Smooth muscle cell (in vitro differentiated cells): ENCODE results near the gene HSF4. TPM values are rescaled to one million over a fixed set of nuclear protein-coding genes. Genes with fewer than 3 reads are reported as not detected.

Experiments
- DNase-seq: peaks from one replicate; lab custom pipeline; 2025; ENCODE audit not compliant: unreplicated experiment; lab: John Stamatoyannopoulos, UW
- H2AFZ ChIP-seq: fragments of 200-600 bp; sonication (generic); 2 replicates; pipeline ENCODE4 v1.6.0; 2016; ENCODE audit warnings: antibody characterized with exemption, low read depth, mild to moderate bottlenecking
- H3F3A ChIP-seq: fragments of 200-600 bp; sonication (generic); 2 replicates; pipeline ENCODE4 v1.6.0; 2017; ENCODE audit warnings: antibody characterized with exemption, low read depth
- H3K27ac ChIP-seq: fragments of 200-600 bp; sonication (generic); 2 replicates; pipeline ENCODE4 v1.5.1; 2016; ENCODE audit warnings: low read depth, mild to moderate bottlenecking
- H3K27me3 ChIP-seq: fragments of 200-600 bp; sonication (generic); 2 replicates; pipeline ENCODE4 v1.6.1; 2016; ENCODE audit warnings: low read depth, mild to moderate bottlenecking
- H3K36me3 ChIP-seq: fragments of 200-600 bp; sonication (generic); 2 replicates; pipeline ENCODE4 v1.5.1; 2016; ENCODE audit warnings: low read depth
- H3K4me1 ChIP-seq: fragments of 200-600 bp; sonication (generic); 2 replicates; pipeline ENCODE4 v1.5.1; 2016; ENCODE audit warnings: low read depth
- H3K4me2 ChIP-seq: fragments of 200-600 bp; sonication (generic); 2 replicates; pipeline ENCODE4 v1.6.0; 2016; ENCODE audit warnings: mild to moderate bottlenecking
- H3K4me3 ChIP-seq: fragments of 200-600 bp; sonication (generic); 2 replicates; pipeline ENCODE4 v1.5.1; 2016; ENCODE audit warnings: mild to moderate bottlenecking
- H3K79me2 ChIP-seq: fragments of 200-600 bp; sonication (generic); 2 replicates; pipeline ENCODE4 v1.6.0; 2016; ENCODE audit warnings: low read depth, mild to moderate bottlenecking
- H3K9ac ChIP-seq: fragments of 200-600 bp; sonication (generic); 2 replicates; pipeline ENCODE4 v1.6.0; 2016; ENCODE audit warnings: low read depth
- H3K9me3 ChIP-seq: fragments of 200-600 bp; sonication (generic); replicated peaks from 2 replicates; pipeline ENCODE4 v1.5.1; 2016; ENCODE audit warnings: low read depth
- H4K20me1 ChIP-seq: fragments of 200-600 bp; sonication (generic); 2 replicates; pipeline ENCODE4 v1.6.0; 2016; ENCODE audit warnings: low read depth
- WGBS: methylation state at CpG from one replicate; pipeline ENCODE4 v1.1.7; 2016; ENCODE audit warnings: low lambda C conversion rate; 5-methylcytosine and 5-hydroxymethylcytosine counted together
- polyA plus RNA-seq: library from polyadenylated mRNA; unstranded; fragments of >200 nt; fragmentation: Nextera tagmentation; extraction: Ambion mirVana; gene quantifications from 2 replicates; pipeline ENCODE4 v1.2.1, GENCODE V29; 2016
- total RNA-seq: library from RNA; depleted of rRNA; stranded (reverse); fragments of >200 nt; gene quantifications from 2 replicates; pipeline ENCODE4 v1.2.3, GENCODE V29; 2014
- TF ChIP-seq, protein P1 (sequence below): fragments of 200-600 bp; sonication (generic); IDR thresholded peaks from 2 replicates; pipeline ENCODE4 v1.5.1; 2017; ENCODE audit warnings: borderline replicate concordance, mild to moderate bottlenecking, antibody characterized with exemption; ENCODE audit not compliant: insufficient read depth, poor library complexity, severe bottlenecking

HSF4 gene
- total and polyA plus RNA-seq, 2 experiments from 2014 or later, result 2.9 to 6.1 TPM

DNA sequence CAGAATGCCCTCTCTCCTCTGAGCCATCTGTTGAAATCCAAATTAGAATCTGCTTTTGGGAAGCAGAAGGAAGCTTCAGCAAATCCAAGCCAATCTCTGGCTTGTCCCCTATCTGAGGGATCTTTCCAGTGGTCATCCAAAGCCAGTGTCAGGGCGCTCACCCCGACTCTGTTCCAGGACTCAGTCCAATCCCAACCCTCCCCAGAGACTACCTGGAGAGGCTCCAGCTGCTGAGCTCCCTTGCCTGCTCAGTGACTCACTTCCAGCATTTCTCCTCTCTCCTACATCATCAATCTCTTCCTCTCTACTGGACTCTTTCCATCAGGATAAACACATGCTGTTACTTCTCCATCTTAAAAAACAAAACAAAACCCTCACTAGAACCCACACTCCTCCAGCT lies 16.8 kb downstream of the HSF4 start:
- no peaks in the 10 kb centered on the region for H3K27me3 ChIP-seq
- H3K9ac ChIP-seq, result no peak overlapping the region
- H4K20me1 ChIP-seq, result peaks cover 41% of the 10 kb centered on the region
- H2AFZ ChIP-seq, result no peak overlapping the region
- H3F3A ChIP-seq, result no peaks in the 10 kb centered on the region
- no peak overlapping the region for H3K4me2 ChIP-seq
- no peaks in the 10 kb centered on the region for H3K9me3 ChIP-seq
- no peak overlapping the region for H3K4me3 ChIP-seq
- no peak overlapping the region for H3K27ac ChIP-seq
- WGBS, result 94% methylated on average over 2 of the region's 2 CpGs
- no peaks in the 10 kb centered on the region for H3K36me3 ChIP-seq
- DNase-seq, result no peak
- H3K4me1 ChIP-seq, result peaks cover 13% of the 10 kb centered on the region
- TF ChIP-seq, protein P1, sequence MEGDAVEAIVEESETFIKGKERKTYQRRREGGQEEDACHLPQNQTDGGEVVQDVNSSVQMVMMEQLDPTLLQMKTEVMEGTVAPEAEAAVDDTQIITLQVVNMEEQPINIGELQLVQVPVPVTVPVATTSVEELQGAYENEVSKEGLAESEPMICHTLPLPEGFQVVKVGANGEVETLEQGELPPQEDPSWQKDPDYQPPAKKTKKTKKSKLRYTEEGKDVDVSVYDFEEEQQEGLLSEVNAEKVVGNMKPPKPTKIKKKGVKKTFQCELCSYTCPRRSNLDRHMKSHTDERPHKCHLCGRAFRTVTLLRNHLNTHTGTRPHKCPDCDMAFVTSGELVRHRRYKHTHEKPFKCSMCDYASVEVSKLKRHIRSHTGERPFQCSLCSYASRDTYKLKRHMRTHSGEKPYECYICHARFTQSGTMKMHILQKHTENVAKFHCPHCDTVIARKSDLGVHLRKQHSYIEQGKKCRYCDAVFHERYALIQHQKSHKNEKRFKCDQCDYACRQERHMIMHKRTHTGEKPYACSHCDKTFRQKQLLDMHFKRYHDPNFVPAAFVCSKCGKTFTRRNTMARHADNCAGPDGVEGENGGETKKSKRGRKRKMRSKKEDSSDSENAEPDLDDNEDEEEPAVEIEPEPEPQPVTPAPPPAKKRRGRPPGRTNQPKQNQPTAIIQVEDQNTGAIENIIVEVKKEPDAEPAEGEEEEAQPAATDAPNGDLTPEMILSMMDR, result no peak
- H3K79me2 ChIP-seq, result peaks cover 10% of the 10 kb centered on the region

DNA sequence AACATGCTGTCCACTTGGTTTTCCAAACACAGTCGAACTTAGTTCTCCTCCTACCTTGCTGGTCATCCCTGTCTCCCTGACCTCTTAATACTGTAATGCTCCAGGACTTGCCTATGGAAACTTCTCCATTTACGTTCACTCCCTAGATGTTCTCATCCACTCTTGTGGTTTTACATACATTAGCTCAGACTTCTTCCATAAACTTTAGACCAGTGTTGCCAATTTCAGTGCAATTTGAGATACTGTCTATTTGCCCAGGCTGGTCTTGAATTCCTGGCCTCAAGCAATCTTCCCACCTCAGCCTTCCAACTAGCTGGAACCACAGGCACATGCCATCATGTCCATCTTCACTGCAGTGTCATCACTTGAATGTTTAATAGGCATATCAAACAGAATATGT lies 17.7 kb downstream of the HSF4 start:
- Histone ChIP-seq H3K27me3 (no peaks in the 10 kb centered on the region), H3K4me3 (peak overlapping the region; percentile 63)
- no peak for DNase-seq

DNA sequence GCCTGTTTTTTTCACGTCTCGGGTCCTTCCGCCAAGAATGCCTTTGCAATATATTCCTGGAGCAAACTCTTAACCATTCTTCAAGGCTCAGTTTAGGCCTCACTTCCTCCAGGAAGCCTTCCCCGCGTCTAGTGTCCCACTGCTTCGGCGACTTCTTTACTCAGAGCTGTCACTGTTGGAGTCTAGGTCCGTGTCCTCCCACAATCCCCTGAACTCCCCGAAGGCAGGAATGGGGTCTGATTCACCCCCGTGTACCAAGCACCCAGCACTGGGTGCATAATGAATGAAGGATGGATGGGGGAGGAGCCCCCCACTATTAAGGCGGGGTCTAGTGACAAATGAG lies 18.7 kb downstream of the HSF4 start:
- Histone ChIP-seq H3K27ac (peak overlapping the region; percentile 94), H3F3A (no peaks in the 10 kb centered on the region), H3K4me2 (peak overlapping the region; percentile 90), H3K79me2 (peaks cover 10% of the 10 kb centered on the region), H3K4me3 (peak overlapping the region; percentile 63), H3K36me3 (no peaks in the 10 kb centered on the region), H3K9me3 (no peaks in the 10 kb centered on the region), H4K20me1 (peaks cover 29% of the 10 kb centered on the region), H3K4me1 (peaks cover 13% of the 10 kb centered on the region), H3K9ac (peak overlapping the region; percentile 96), H3K27me3 (no peaks in the 10 kb centered on the region), H2AFZ (peak overlapping the region; percentile 43)
- DNase-seq, result no peak
- WGBS, result 5% methylated on average over 11 of the region's 11 CpGs
- TF ChIP-seq, protein P1, result no peak

More for the DNA sequence above, 17.7 kb downstream of the HSF4 start:
- H3K4me1 ChIP-seq, result peaks cover 13% of the 10 kb centered on the region
- H3K9ac ChIP-seq, result no peak overlapping the region
- no peaks in the 10 kb centered on the region for H3K36me3 ChIP-seq
- peaks cover 38% of the 10 kb centered on the region for H4K20me1 ChIP-seq
- no peak overlapping the region for H2AFZ ChIP-seq
- H3K9me3 ChIP-seq, result no peaks in the 10 kb centered on the region
- no peak overlapping the region for H3K27ac ChIP-seq
- peaks cover 10% of the 10 kb centered on the region for H3K79me2 ChIP-seq
- H3F3A ChIP-seq, result no peaks in the 10 kb centered on the region
- WGBS, result 75% methylated on average over 2 of the region's 2 CpGs
- H3K4me2 ChIP-seq, result peak overlapping the region; percentile 90
- TF ChIP-seq, protein P1, result no peak
